Sigmoid colon (tissue), 4 donors: ENCODE data around the gene CACNB2.

Experiments
- EP300 ChIP-seq, 4 donors: sonication (generic); formaldehyde crosslinking; IDR thresholded peaks; one replicate each; pipeline ENCODE4 v1.6.1; 2017; ENCODE audit warnings: antibody characterized with exemption in 4 of 4
- POLR2A ChIP-seq, 2 donors: fragments of 450-650 bp; IDR thresholded peaks; one replicate each; pipeline ENCODE4 v1.6.1; 2016; ENCODE audit warnings: antibody characterized with exemption in 2 of 2, mild to moderate bottlenecking in 2 of 2, moderate library complexity in 2 of 2
- TF ChIP-seq, protein P1 (sequence below), 4 experiments: fragments of 450-650 bp in 3 of 4; fragments of 200-600 bp in 1 of 4; IDR thresholded peaks; one replicate each; pipeline ENCODE4 v1.5.1; 2016 to 2019; ENCODE audit warnings: antibody characterized with exemption in 4 of 4, mild to moderate bottlenecking in 3 of 4, moderate library complexity in 2 of 4

GRCh38 chr10:18157881-18158280 lies 17.7 kb downstream of the CACNB2 start:
- TF ChIP-seq EP300 (IDR thresholded peaks at IDR 0.05), result no peak
- TF ChIP-seq POLR2A (IDR thresholded peaks at IDR 0.05), result no peak
- TF ChIP-seq, protein P1, sequence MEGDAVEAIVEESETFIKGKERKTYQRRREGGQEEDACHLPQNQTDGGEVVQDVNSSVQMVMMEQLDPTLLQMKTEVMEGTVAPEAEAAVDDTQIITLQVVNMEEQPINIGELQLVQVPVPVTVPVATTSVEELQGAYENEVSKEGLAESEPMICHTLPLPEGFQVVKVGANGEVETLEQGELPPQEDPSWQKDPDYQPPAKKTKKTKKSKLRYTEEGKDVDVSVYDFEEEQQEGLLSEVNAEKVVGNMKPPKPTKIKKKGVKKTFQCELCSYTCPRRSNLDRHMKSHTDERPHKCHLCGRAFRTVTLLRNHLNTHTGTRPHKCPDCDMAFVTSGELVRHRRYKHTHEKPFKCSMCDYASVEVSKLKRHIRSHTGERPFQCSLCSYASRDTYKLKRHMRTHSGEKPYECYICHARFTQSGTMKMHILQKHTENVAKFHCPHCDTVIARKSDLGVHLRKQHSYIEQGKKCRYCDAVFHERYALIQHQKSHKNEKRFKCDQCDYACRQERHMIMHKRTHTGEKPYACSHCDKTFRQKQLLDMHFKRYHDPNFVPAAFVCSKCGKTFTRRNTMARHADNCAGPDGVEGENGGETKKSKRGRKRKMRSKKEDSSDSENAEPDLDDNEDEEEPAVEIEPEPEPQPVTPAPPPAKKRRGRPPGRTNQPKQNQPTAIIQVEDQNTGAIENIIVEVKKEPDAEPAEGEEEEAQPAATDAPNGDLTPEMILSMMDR (IDR thresholded peaks at IDR 0.05), result no peak
